Karpas-422 (cell line): Measurements from ENCODE around the gene ABR. TPM values are rescaled to one million over a fixed set of nuclear protein-coding genes. Genes with fewer than 3 reads are reported as not detected.
A peak's percentile ranks its signal among the peaks of the same experiment; 100 is the strongest.

ENCODE experiments used
- DNase-seq: peaks from one replicate; pipeline ENCODE4 v3.0.0-alpha.2; 2015
- H2AFZ ChIP-seq: fragments of 200-600 bp; sonication (generic); 2 replicates; pipeline ENCODE4 v1.6.1; 2014; ENCODE audit warnings: antibody characterized with exemption, low read length, mixed read lengths
- H3K27ac ChIP-seq: fragments of 200-600 bp; sonication (generic); 2 replicates; pipeline ENCODE4 v1.5.1; 2014; ENCODE audit warnings: mild to moderate bottlenecking, low read length, moderate library complexity
- H3K27me3 ChIP-seq: fragments of 200-600 bp; sonication (generic); 2 replicates; pipeline ENCODE4 v1.6.1; 2014; ENCODE audit warnings: low read length, mixed read lengths
- H3K36me3 ChIP-seq: fragments of 200-600 bp; sonication (generic); 2 replicates; pipeline ENCODE4 v1.6.1; 2014; ENCODE audit warnings: low read length, mixed read lengths; ENCODE audit not compliant: insufficient read depth
- H3K4me1 ChIP-seq: fragments of 200-600 bp; sonication (generic); 2 replicates; pipeline ENCODE4 v1.6.1; 2014; ENCODE audit warnings: mild to moderate bottlenecking, low read length, mixed read lengths
- H3K4me2 ChIP-seq: fragments of 200-600 bp; sonication (generic); 2 replicates; pipeline ENCODE4 v1.6.1; 2014; ENCODE audit warnings: low read length, low read depth, mild to moderate bottlenecking; ENCODE audit not compliant: poor library complexity, severe bottlenecking
- H3K4me3 ChIP-seq: fragments of 200-600 bp; sonication (generic); 2 replicates; pipeline ENCODE4 v1.5.1; 2014; ENCODE audit warnings: mild to moderate bottlenecking, antibody characterized with exemption, low read length, mixed read lengths
- H3K79me2 ChIP-seq: fragments of 200-600 bp; sonication (generic); 2 replicates; pipeline ENCODE4 v1.6.1; 2014; ENCODE audit warnings: mild to moderate bottlenecking, low read length, mixed read lengths
- H3K9ac ChIP-seq: fragments of 200-600 bp; sonication (generic); 2 replicates; pipeline ENCODE4 v1.6.0; 2014; ENCODE audit warnings: low read length
- H3K9me2 ChIP-seq: fragments of 200-600 bp; sonication (generic), shearing (Covaris generic); replicated peaks from 2 replicates; pipeline ENCODE4 v1.6.0; 2014; ENCODE audit warnings: mild to moderate bottlenecking, low read length, moderate library complexity; ENCODE audit not compliant: insufficient read depth
- H3K9me3 ChIP-seq: fragments of 300-700, 200-600 bp; sonication (generic); 2 replicates; pipeline ENCODE4 v1.6.1; 2014; ENCODE audit warnings: low read length, mixed read lengths
- H4K20me1 ChIP-seq: fragments of 200-600 bp; sonication (generic); 2 replicates; pipeline ENCODE4 v1.6.1; 2014; ENCODE audit warnings: mild to moderate bottlenecking, antibody characterized with exemption, low read length, low read depth; ENCODE audit not compliant: insufficient read depth
- small RNA-seq: library from RNA; depleted of rRNA; stranded (forward); fragments of <200 nt; gene quantifications from one replicate; pipeline ENCODE3, GENCODE V24; 2014
- total RNA-seq: library from RNA; depleted of rRNA; stranded (reverse); fragments of >200 nt; shearing (Covaris generic); gene quantifications from 2 replicates; pipeline ENCODE4 v1.2.3, GENCODE V29; 2014; ENCODE audit warnings: low replicate concordance; rRNA removed

ABR gene
- total RNA-seq, 1 experiment from 2014 or later, result 113 TPM

- Histone ChIP-seq H3K27me3 (no peaks in the 10 kb centered on the region), H3K79me2 (no peaks in the 10 kb centered on the region), H2AFZ (no peak overlapping the region), H3K9ac (no peak overlapping the region), H3K4me2 (no peak overlapping the region), H3K9me2 (no peaks in the 10 kb centered on the region), H3K36me3 (no peaks in the 10 kb centered on the region), H3K4me3 (no peak overlapping the region), H3K9me3 (no peaks in the 10 kb centered on the region), H3K27ac (no peak overlapping the region), H4K20me1 (no peaks in the 10 kb centered on the region), H3K4me1 (no peaks in the 10 kb centered on the region)
- DNase-seq, result no peak
Observed at GRCh38 chr17:957856-958421, 221.8 kb downstream of the ABR start.

GRCh38 chr17:956905-957304 lies 222.9 kb downstream of the ABR start:
- Histone ChIP-seq H3K9ac (no peak overlapping the region), H3K79me2 (no peaks in the 10 kb centered on the region), H3K36me3 (no peaks in the 10 kb centered on the region)

GRCh38 chr17:954431-955164 lies 225.2 kb downstream of the ABR start:
- H2AFZ ChIP-seq, result no peak overlapping the region
- peaks cover 3% of the 10 kb centered on the region; the same call in 1 of the 2 replicates for H3K9me3 ChIP-seq
- H3K36me3 ChIP-seq, result no peaks in the 10 kb centered on the region
- H3K79me2 ChIP-seq, result no peaks in the 10 kb centered on the region
- DNase-seq, result no peak
- H3K4me2 ChIP-seq, result no peak overlapping the region
- no peak overlapping the region for H3K9ac ChIP-seq
- no peaks in the 10 kb centered on the region for H3K9me2 ChIP-seq
- no peaks in the 10 kb centered on the region for H3K4me1 ChIP-seq
- no peak overlapping the region for H3K4me3 ChIP-seq
- no peak overlapping the region for H3K27ac ChIP-seq
- H3K27me3 ChIP-seq, result no peaks in the 10 kb centered on the region
- no peaks in the 10 kb centered on the region for H4K20me1 ChIP-seq

More at GRCh38 chr17:956905-957304, 222.9 kb downstream of the ABR start:
- Histone ChIP-seq H4K20me1 (no peaks in the 10 kb centered on the region), H3K27ac (no peak overlapping the region), H3K27me3 (no peaks in the 10 kb centered on the region), H2AFZ (no peak overlapping the region), H3K4me3 (no peak overlapping the region), H3K4me1 (no peaks in the 10 kb centered on the region), H3K9me3 (no peaks in the 10 kb centered on the region), H3K9me2 (no peaks in the 10 kb centered on the region), H3K4me2 (no peak overlapping the region)
- DNase-seq, result no peak

- Histone ChIP-seq H3K79me2 (no peaks in the 10 kb centered on the region), H3K36me3 (no peaks in the 10 kb centered on the region)
Observed at GRCh38 chr17:953767-954166, 226.0 kb downstream of the ABR start.

More at GRCh38 chr17:953767-954166, 226.0 kb downstream of the ABR start:
- no peak overlapping the region for H3K4me2 ChIP-seq
- no peaks in the 10 kb centered on the region for H3K4me1 ChIP-seq
- no peak overlapping the region for H3K27ac ChIP-seq
- H2AFZ ChIP-seq, result no peak overlapping the region
- no peak overlapping the region for H3K4me3 ChIP-seq
- DNase-seq, result no peak
- H3K27me3 ChIP-seq, result no peaks in the 10 kb centered on the region
- no peaks in the 10 kb centered on the region for H3K9me2 ChIP-seq
- H3K9ac ChIP-seq, result no peak overlapping the region
- H4K20me1 ChIP-seq, result no peaks in the 10 kb centered on the region
- H3K9me3 ChIP-seq, result peaks cover 3% of the 10 kb centered on the region; the same call in 1 of the 2 replicates

Small RNAs within 50 kb of the gene (small RNA-seq; reads per million reads assigned to genes)
- gene AC016292.2 (0.47 reads per million, percentile 8 among the genes with 10 or more reads in this experiment), gene MIR3183 (0.12 reads per million), gene RF00017 (not detected)

Other genes with a start within 250 kb of the ABR start
- gene NXN, start 200.2 kb downstream of the ABR start, total RNA-seq, result 1.1 TPM in 1 of 2 replicates, not detected in the other
- gene TIMM22, start 182.9 kb downstream of the ABR start, total RNA-seq, result 4.7 and 7.2 TPM in 2 replicates
- not detected in 2 replicates for gene BHLHA9, start 90.5 kb upstream of the ABR start, total RNA-seq
- not detected in 2 replicates for gene TRARG1, start 99.7 kb upstream of the ABR start, total RNA-seq
- 189 and 298 TPM in 2 replicates for gene YWHAE, start 220.2 kb upstream of the ABR start, total RNA-seq